ENCODE measurements around the gene OVOL1. TPM values are rescaled to one million over a fixed set of nuclear protein-coding genes. Genes with fewer than 3 reads are reported as not detected.

The OVOL1 gene
- total and polyA plus RNA-seq, 2 of the 13 experiments (the other 11 are each of a cell fraction or from before 2014, with no cell fraction given), result 0.01 TPM; not detected in 1

- TF ChIP-seq ZNF276 (CRISPR knock-in tag; IDR thresholded peaks at IDR 0.05; ENCODE audit: low read depth), result no peak
- no peak for TF ChIP-seq MXD4 (CRISPR knock-in tag; IDR thresholded peaks at IDR 0.05)
- no peak for TF ChIP-seq GATAD2A (CRISPR knock-in tag; IDR thresholded peaks at IDR 0.05)
- TF ChIP-seq TFDP1 (CRISPR knock-in tag; IDR thresholded peaks at IDR 0.05; ENCODE audit: borderline replicate concordance), result peak; percentile 43; the same call in 1 of the 2 replicates
- no peak for TF ChIP-seq ZNF18 (CRISPR knock-in tag; IDR thresholded peaks at IDR 0.05; ENCODE audit: insufficient replicate concordance)
- no peak for TF ChIP-seq ATF3 (CRISPR knock-in tag; IDR thresholded peaks at IDR 0.05)
- no peak for TF ChIP-seq ZNF703 (CRISPR knock-in tag; IDR thresholded peaks at IDR 0.05; ENCODE audit: borderline replicate concordance)
- TF ChIP-seq ZFY (CRISPR knock-in tag; IDR thresholded peaks at IDR 0.05), result peak; percentile 77
- no peak for TF ChIP-seq JUND (CRISPR knock-in tag; IDR thresholded peaks at IDR 0.05)
- TF ChIP-seq CREB3 (CRISPR knock-in tag; IDR thresholded peaks at IDR 0.05), result 0 out of 2 replicates have a peak, but pooled peaks have one; percentile 39
- peak; percentile 11; the same call in 1 of the 2 replicates for TF ChIP-seq SOX5 (CRISPR knock-in tag; IDR thresholded peaks at IDR 0.05; ENCODE audit: borderline replicate concordance)
- no peak for TF ChIP-seq DRAP1 (CRISPR knock-in tag; IDR thresholded peaks at IDR 0.05)
- TF ChIP-seq ARID4A (CRISPR knock-in tag; IDR thresholded peaks at IDR 0.05; ENCODE audit: borderline replicate concordance), result peak; percentile 24; the same call in 1 of the 2 replicates
- peak; percentile 58; the same call in 1 of the 2 replicates for TF ChIP-seq ERF (CRISPR knock-in tag; IDR thresholded peaks at IDR 0.05)
- TF ChIP-seq CTCF (CRISPR knock-in tag; IDR thresholded peaks at IDR 0.05), result 0 out of 2 replicates have a peak, but pooled peaks have one; percentile 16
Measured at GRCh38 chr11:65781152-65781961, 5.5 kb upstream of the OVOL1 start (continued).

All from HepG2 (cell line).